SK-N-SH (cell line): ENCODE measurements around the gene COG2.

Experiments
- CHD2 ChIP-seq: fragments of 150-350 bp; IDR thresholded peaks from 2 replicates; pipeline ENCODE4 v1.6.1; 2018; ENCODE audit warnings: low read length; ENCODE audit not compliant: partially characterized antibody
- EP300 ChIP-seq, 2 experiments: IDR thresholded peaks; 2 replicates each; pipeline versions ENCODE4 v1.4.0 to v1.6.1; 2012; ENCODE audit warnings: borderline replicate concordance in 1 of 2, low read depth in 1 of 2, low read length in 1 of 2
- GABPA ChIP-seq: IDR thresholded peaks from 2 replicates; pipeline ENCODE4 v1.4.0; 2012; ENCODE audit warnings: low read depth, mild to moderate bottlenecking
- NRF1 ChIP-seq: IDR thresholded peaks from 2 replicates; pipeline ENCODE4 v1.6.1; 2012; ENCODE audit warnings: low read depth, mild to moderate bottlenecking, low read length
- POLR2AphosphoS5 ChIP-seq: IDR thresholded peaks from 2 replicates; pipeline ENCODE4 v1.6.1; 2012; ENCODE audit warnings: low read depth, low read length
- RCOR1 ChIP-seq: fragments of 150-350 bp; IDR thresholded peaks from 2 replicates; pipeline ENCODE4 v1.6.1; 2017; ENCODE audit warnings: antibody characterized with exemption, low read length
- SIN3A ChIP-seq: IDR thresholded peaks from 2 replicates; pipeline ENCODE4 v1.6.1; 2012; ENCODE audit warnings: low read depth, mild to moderate bottlenecking, low read length, moderate library complexity, borderline replicate concordance
- TAF1 ChIP-seq: IDR thresholded peaks from 2 replicates; pipeline ENCODE4 v1.6.1; 2012; ENCODE audit warnings: low read depth, mild to moderate bottlenecking, low read length, moderate library complexity, borderline replicate concordance
- TF ChIP-seq, protein P1 (sequence below): fragments of 200-600 bp; sonication (generic); IDR thresholded peaks from 2 replicates; pipeline ENCODE4 v1.6.1; 2017; ENCODE audit warnings: antibody characterized with exemption, mild to moderate bottlenecking, moderate library complexity
- TF ChIP-seq, protein P2 (sequence below): IDR thresholded peaks from 2 replicates; pipeline ENCODE4 v1.4.0; 2012; ENCODE audit warnings: low read depth, borderline replicate concordance
- TF ChIP-seq, protein P3 (sequence below): IDR thresholded peaks from 2 replicates; pipeline ENCODE4 v1.6.1; 2012; ENCODE audit warnings: mild to moderate bottlenecking, low read depth, low read length, moderate library complexity
- TF ChIP-seq, protein P4 (sequence below): IDR thresholded peaks from 2 replicates; pipeline ENCODE4 v1.4.0; 2012; ENCODE audit warnings: low read depth

DNA sequence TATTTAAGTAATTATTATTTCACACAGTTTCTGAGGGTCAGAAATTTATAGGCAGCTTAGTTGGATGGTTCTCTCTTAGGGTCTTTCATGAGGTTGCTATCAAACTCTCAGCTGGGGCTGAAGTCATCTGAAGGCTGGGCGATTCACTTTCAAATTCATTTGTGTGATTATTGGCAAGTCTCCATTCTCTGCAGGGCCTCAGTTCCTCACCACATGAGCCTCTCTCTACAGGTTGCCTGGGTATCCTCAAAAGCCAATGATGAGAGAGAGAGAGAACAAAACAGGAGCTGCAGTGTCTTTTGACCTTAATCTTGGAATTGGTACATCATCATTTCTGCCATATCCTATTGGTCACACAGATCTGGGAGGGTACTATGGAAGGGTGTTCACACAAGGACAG is 29.6 kb upstream of the COG2 start:
- TF ChIP-seq, protein P1, sequence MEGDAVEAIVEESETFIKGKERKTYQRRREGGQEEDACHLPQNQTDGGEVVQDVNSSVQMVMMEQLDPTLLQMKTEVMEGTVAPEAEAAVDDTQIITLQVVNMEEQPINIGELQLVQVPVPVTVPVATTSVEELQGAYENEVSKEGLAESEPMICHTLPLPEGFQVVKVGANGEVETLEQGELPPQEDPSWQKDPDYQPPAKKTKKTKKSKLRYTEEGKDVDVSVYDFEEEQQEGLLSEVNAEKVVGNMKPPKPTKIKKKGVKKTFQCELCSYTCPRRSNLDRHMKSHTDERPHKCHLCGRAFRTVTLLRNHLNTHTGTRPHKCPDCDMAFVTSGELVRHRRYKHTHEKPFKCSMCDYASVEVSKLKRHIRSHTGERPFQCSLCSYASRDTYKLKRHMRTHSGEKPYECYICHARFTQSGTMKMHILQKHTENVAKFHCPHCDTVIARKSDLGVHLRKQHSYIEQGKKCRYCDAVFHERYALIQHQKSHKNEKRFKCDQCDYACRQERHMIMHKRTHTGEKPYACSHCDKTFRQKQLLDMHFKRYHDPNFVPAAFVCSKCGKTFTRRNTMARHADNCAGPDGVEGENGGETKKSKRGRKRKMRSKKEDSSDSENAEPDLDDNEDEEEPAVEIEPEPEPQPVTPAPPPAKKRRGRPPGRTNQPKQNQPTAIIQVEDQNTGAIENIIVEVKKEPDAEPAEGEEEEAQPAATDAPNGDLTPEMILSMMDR, result no peak
- TF ChIP-seq POLR2AphosphoS5, result no peak
- TF ChIP-seq, protein P2, sequence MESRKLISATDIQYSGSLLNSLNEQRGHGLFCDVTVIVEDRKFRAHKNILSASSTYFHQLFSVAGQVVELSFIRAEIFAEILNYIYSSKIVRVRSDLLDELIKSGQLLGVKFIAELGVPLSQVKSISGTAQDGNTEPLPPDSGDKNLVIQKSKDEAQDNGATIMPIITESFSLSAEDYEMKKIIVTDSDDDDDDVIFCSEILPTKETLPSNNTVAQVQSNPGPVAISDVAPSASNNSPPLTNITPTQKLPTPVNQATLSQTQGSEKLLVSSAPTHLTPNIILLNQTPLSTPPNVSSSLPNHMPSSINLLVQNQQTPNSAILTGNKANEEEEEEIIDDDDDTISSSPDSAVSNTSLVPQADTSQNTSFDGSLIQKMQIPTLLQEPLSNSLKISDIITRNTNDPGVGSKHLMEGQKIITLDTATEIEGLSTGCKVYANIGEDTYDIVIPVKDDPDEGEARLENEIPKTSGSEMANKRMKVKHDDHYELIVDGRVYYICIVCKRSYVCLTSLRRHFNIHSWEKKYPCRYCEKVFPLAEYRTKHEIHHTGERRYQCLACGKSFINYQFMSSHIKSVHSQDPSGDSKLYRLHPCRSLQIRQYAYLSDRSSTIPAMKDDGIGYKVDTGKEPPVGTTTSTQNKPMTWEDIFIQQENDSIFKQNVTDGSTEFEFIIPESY, result no peak
- no peak for TF ChIP-seq RCOR1
- TF ChIP-seq, protein P3, sequence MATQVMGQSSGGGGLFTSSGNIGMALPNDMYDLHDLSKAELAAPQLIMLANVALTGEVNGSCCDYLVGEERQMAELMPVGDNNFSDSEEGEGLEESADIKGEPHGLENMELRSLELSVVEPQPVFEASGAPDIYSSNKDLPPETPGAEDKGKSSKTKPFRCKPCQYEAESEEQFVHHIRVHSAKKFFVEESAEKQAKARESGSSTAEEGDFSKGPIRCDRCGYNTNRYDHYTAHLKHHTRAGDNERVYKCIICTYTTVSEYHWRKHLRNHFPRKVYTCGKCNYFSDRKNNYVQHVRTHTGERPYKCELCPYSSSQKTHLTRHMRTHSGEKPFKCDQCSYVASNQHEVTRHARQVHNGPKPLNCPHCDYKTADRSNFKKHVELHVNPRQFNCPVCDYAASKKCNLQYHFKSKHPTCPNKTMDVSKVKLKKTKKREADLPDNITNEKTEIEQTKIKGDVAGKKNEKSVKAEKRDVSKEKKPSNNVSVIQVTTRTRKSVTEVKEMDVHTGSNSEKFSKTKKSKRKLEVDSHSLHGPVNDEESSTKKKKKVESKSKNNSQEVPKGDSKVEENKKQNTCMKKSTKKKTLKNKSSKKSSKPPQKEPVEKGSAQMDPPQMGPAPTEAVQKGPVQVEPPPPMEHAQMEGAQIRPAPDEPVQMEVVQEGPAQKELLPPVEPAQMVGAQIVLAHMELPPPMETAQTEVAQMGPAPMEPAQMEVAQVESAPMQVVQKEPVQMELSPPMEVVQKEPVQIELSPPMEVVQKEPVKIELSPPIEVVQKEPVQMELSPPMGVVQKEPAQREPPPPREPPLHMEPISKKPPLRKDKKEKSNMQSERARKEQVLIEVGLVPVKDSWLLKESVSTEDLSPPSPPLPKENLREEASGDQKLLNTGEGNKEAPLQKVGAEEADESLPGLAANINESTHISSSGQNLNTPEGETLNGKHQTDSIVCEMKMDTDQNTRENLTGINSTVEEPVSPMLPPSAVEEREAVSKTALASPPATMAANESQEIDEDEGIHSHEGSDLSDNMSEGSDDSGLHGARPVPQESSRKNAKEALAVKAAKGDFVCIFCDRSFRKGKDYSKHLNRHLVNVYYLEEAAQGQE, result no peak
- no peak for TF ChIP-seq TAF1
- no peak for TF ChIP-seq NRF1
- no peak for TF ChIP-seq CHD2
- TF ChIP-seq GABPA, result no peak
- TF ChIP-seq EP300 (IDR thresholded peaks at IDR 0.05; ENCODE audit: borderline replicate concordance in 1 of 2, low read depth in 1 of 2, low read length in 1 of 2), result no peak
- TF ChIP-seq, protein P4, sequence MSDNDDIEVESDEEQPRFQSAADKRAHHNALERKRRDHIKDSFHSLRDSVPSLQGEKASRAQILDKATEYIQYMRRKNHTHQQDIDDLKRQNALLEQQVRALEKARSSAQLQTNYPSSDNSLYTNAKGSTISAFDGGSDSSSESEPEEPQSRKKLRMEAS, result no peak
- no peak for TF ChIP-seq SIN3A
